Hepatic stellate cell (primary cell): ENCODE results near the gene AKIRIN2.
"Not testable (repeated sequence)": the region's sequence is repeated elsewhere in the genome, so short reads cannot be mapped to it uniquely, and the experiment has no call there.

Experiments used
- DNase-seq: peaks from one replicate; pipeline ENCODE4 v3.0.0; 2011; ENCODE audit warnings: low spot score

Gene AKIRIN2

GRCh38 chr6:87718662-87719433 is 16.8 kb upstream of the AKIRIN2 start:
- DNase-seq: no peak

GRCh38 chr6:87716928-87717614 is 15.0 kb upstream of the AKIRIN2 start:
- no peak for DNase-seq

- peak; percentile 41 for DNase-seq
These were observed 12.2 kb upstream of the AKIRIN2 start for GRCh38 chr6:87714093-87714842.

GRCh38 chr6:87712713-87713112 is 10.7 kb upstream of the AKIRIN2 start:
- not testable (repeated sequence) for DNase-seq

- DNase-seq: no peak
These were observed 8.1 kb upstream of the AKIRIN2 start for GRCh38 chr6:87710090-87710489.

GRCh38 chr6:87708581-87709427 is 6.8 kb upstream of the AKIRIN2 start:
- DNase-seq: not testable (repeated sequence)

- DNase-seq: peak; percentile 43
These were observed 4.3 kb upstream of the AKIRIN2 start for GRCh38 chr6:87706187-87706966.

- DNase-seq: peak; percentile 22
These were observed 3.1 kb upstream of the AKIRIN2 start for GRCh38 chr6:87705070-87705691.

GRCh38 chr6:87703039-87703438 is 1.0 kb upstream of the AKIRIN2 start:
- DNase-seq: not testable (repeated sequence)

GRCh38 chr6:87702589-87702945 is 534 bp upstream of the AKIRIN2 start:
- peak; percentile 34 for DNase-seq

- DNase-seq: no peak
These were observed 723 bp downstream of the AKIRIN2 start for GRCh38 chr6:87701344-87701675.

GRCh38 chr6:87700397-87701343 is 1.4 kb downstream of the AKIRIN2 start:
- DNase-seq: peak; percentile 58

GRCh38 chr6:87699576-87699975 is 2.5 kb downstream of the AKIRIN2 start:
- no peak for DNase-seq

- DNase-seq: peak; percentile 23
These were observed 3.5 kb downstream of the AKIRIN2 start for GRCh38 chr6:87698547-87699006.

GRCh38 chr6:87697581-87698546 is 4.2 kb downstream of the AKIRIN2 start:
- peak; percentile 60 for DNase-seq

GRCh38 chr6:87696817-87697216 is 5.2 kb downstream of the AKIRIN2 start:
- not testable (repeated sequence) for DNase-seq

- DNase-seq: no peak
These were observed 9.9 kb downstream of the AKIRIN2 start for GRCh38 chr6:87692086-87692485.

- DNase-seq: no peak
These were observed 11.6 kb downstream of the AKIRIN2 start for GRCh38 chr6:87690441-87690840.
